Left lung (tissue), 10 donors: ENCODE results near the gene LYST. TPM values are rescaled to one million over a fixed set of nuclear protein-coding genes. Genes with fewer than 3 reads are reported as not detected.

Source experiments
- ATAC-seq: fragments of 200-7000 bp; cut with Tn5 transposase; one replicate; pipeline ENCODE4 v1.9.1; 2020; ENCODE audit warnings: moderate library complexity
- DNase-seq, 4 donors: peaks; one replicate each; pipeline ENCODE4 v3.0.0-alpha.2; 2013 to 2020
- H3K27ac ChIP-seq, 2 donors: fragments of 200-600 bp; sonication (generic) in 1 of 2; one replicate each; pipeline versions ENCODE4 v1.5.0 to v1.8.0; 2020 to 2021
- H3K27me3 ChIP-seq, 2 donors: fragments of 200-600 bp; sonication (generic) in 1 of 2; one replicate each; pipeline versions ENCODE4 v1.5.0 to v1.8.0; 2020 to 2021
- H3K36me3 ChIP-seq, 2 donors: fragments of 200-600 bp; sonication (generic) in 1 of 2; one replicate each; pipeline versions ENCODE4 v1.5.0 to v1.8.0; 2020 to 2021
- H3K4me1 ChIP-seq, 2 donors: fragments of 200-600 bp; one replicate each; pipeline ENCODE4 v1.8.0; 2021
- H3K4me3 ChIP-seq, 2 donors: fragments of 200-600 bp; sonication (generic) in 1 of 2; one replicate each; pipeline versions ENCODE4 v1.5.0 to v1.8.0; 2020 to 2021; ENCODE audit warnings: mild to moderate bottlenecking in 1 of 2
- H3K9me3 ChIP-seq, 2 donors: fragments of 200-600 bp; sonication (generic) in 1 of 2; one replicate each; pipeline versions ENCODE4 v1.5.0 to v1.8.0; 2020 to 2021
- intact Hi-C, 2 donors: fragments of 100-400 bp; cut with DNase I; formaldehyde crosslinking; loops; one replicate each; pipeline versions ENCODE4 v1.11.2 to v1.14.2; 2022
- polyA plus RNA-seq, 6 donors: library from polyadenylated mRNA; unstranded; fragments of 120-200 nt; gene quantifications; one replicate each; pipeline ENCODE4 v1.2.1, GENCODE V29; 2013; ENCODE audit not compliant: insufficient read length in 6 of 6
- total RNA-seq, 2 donors: library from RNA; stranded (reverse); fragmentation: NEBNext Ultra II Directional; extraction: Animal tissue kit (Norgen Biotek cat#: 25700); gene quantifications; one replicate each; pipeline ENCODE4 v1.2.1, GENCODE V29; 2021
- TF ChIP-seq, protein P1 (sequence below), 2 donors: fragments of 200-600 bp; sonication (generic) in 1 of 2; IDR thresholded peaks; one replicate each; pipeline versions ENCODE4 v1.5.0 to v1.8.0; 2021; ENCODE audit warnings: antibody characterized with exemption in 2 of 2
- donor health status: DM: no; HTN: yes; CAD: no.
- donor health status: DM: no; HTN: no; CAD: no.

The LYST gene
- total and polyA plus RNA-seq, 8 donors: 10.3 to 64.9 (median 13.0) TPM

DNA sequence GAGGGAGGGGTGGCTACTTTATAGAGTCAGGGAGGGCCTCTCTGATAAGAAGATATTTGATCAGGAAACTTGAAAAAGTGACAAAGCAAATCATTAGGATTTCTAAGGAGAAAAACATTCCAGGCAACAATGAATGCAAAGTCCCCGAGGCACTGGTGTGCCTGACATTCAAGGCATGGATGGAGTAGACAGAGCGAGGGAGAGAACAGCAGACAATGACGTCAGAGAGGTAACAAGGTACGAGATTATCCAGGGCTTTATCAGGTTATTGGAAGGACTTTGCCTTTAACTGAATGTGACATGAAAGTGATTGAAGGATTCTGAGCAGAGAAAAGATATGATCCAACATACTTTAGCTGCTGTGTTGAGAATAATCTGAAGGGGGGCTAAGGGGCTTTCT is 144.7 kb downstream of the LYST start:
- ATAC-seq: no peak
- TF ChIP-seq, protein P1, sequence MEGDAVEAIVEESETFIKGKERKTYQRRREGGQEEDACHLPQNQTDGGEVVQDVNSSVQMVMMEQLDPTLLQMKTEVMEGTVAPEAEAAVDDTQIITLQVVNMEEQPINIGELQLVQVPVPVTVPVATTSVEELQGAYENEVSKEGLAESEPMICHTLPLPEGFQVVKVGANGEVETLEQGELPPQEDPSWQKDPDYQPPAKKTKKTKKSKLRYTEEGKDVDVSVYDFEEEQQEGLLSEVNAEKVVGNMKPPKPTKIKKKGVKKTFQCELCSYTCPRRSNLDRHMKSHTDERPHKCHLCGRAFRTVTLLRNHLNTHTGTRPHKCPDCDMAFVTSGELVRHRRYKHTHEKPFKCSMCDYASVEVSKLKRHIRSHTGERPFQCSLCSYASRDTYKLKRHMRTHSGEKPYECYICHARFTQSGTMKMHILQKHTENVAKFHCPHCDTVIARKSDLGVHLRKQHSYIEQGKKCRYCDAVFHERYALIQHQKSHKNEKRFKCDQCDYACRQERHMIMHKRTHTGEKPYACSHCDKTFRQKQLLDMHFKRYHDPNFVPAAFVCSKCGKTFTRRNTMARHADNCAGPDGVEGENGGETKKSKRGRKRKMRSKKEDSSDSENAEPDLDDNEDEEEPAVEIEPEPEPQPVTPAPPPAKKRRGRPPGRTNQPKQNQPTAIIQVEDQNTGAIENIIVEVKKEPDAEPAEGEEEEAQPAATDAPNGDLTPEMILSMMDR (IDR thresholded peaks at IDR 0.05): no peak
- intact Hi-C loops: no loop called here
- no peaks in the 10 kb centered on the region for H3K27me3 ChIP-seq
- H3K27ac ChIP-seq: no peak overlapping the region
- H3K9me3 ChIP-seq: no peaks in the 10 kb centered on the region
- no peaks in the 10 kb centered on the region for H3K4me1 ChIP-seq
- no peak for DNase-seq
- no peak overlapping the region for H3K4me3 ChIP-seq
- peaks cover 0 to 95% of the 10 kb centered on the region in 2 donors for H3K36me3 ChIP-seq

DNA sequence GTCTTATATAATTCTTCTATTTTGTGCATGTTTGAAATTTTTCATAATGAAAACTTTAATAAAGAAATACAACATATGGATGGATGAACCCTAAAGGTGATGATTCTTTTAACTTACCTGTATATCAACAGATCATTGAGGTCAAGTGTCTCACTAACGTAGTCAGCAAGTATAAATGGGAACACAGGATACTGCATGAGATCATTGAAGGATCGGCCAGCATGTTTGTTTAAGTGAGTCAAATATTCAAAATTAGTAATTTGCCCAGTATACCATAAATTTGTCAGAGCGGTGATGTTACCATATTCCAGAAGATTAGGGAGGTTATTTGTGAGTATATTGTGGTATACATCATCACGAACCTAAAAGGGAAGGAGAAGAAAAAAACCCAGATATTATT is 146.2 kb downstream of the LYST start:
- Histone ChIP-seq H3K36me3 (peaks cover 0 to 98% of the 10 kb centered on the region in 2 donors), H3K9me3 (no peaks in the 10 kb centered on the region), H3K4me1 (no peaks in the 10 kb centered on the region), H3K4me3 (no peak overlapping the region), H3K27me3 (no peaks in the 10 kb centered on the region), H3K27ac (no peak overlapping the region)
- DNase-seq (no peak), ATAC-seq (no peak)
- TF ChIP-seq, protein P1 (IDR thresholded peaks at IDR 0.05): no peak
- intact Hi-C loops: no loop called here

DNA sequence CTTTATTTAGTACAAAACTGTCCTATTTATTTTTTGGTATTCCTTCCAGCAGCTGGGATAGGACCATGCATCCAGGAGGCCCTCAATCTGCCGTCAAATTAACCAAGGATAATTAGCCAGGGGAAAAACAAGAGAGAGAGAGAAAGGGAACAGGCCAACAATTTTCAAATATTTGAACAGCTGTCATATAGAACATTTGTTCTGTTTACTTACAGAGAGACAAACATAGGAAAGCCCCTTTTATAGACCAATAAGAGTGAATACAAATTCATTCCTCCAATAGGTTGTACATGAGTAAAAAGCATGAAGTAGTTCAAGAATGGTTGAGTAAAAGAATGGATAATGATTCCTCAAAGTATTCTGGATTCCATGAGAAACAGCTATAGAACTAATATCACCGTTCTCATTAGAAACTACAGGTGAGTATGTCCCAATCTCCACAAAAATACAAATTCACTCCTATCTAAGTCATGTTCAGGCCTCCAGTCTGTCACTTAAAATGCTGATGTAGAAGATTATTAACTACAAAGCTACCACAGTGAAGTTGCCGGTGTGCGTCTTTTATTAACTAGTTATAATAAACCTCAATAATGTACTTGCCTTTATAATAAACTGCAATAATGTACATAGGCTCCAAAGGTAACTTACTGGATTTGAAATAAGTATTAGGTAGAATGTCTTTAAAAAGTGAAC is 152.4 kb downstream of the LYST start:
- Histone ChIP-seq H3K9me3 (no peaks in the 10 kb centered on the region), H3K36me3 (peaks cover 3 to 96% of the 10 kb centered on the region in 2 donors), H3K27ac (no peak overlapping the region), H3K4me3 (no peak overlapping the region), H3K27me3 (no peaks in the 10 kb centered on the region), H3K4me1 (no peaks in the 10 kb centered on the region)
- intact Hi-C loops: no loop called here
- TF ChIP-seq, protein P1 (IDR thresholded peaks at IDR 0.05): no peak
- no peak for ATAC-seq
- DNase-seq: no peak

DNA sequence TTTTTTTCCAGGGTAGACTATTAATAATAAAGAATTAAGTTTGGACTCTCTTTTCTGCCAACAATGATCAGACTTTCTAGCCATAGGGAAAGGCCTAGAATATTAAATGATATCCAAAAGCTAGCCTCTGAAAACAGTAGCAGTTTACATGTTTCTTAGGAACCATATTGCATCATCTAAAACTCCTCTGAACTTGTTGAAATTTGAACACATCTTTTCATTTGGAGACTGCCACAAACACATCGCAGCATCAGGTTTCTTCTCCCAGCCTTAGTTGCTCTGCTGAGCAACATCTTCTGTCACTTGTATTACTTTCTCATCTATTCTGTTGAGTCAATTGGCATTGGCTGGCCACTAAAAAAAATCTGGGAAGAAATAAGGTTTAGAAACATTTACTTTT is 153.9 kb downstream of the LYST start:
- H3K36me3 ChIP-seq: peaks cover 3 to 96% of the 10 kb centered on the region in 2 donors
- TF ChIP-seq, protein P1 (IDR thresholded peaks at IDR 0.05): no peak
- no peak overlapping the region for H3K4me3 ChIP-seq
- H3K27ac ChIP-seq: no peak overlapping the region
- no peak for ATAC-seq
- H3K4me1 ChIP-seq: no peaks in the 10 kb centered on the region
- no peaks in the 10 kb centered on the region for H3K27me3 ChIP-seq
- intact Hi-C loops: no loop called here
- DNase-seq: no peak
- no peaks in the 10 kb centered on the region for H3K9me3 ChIP-seq

DNA sequence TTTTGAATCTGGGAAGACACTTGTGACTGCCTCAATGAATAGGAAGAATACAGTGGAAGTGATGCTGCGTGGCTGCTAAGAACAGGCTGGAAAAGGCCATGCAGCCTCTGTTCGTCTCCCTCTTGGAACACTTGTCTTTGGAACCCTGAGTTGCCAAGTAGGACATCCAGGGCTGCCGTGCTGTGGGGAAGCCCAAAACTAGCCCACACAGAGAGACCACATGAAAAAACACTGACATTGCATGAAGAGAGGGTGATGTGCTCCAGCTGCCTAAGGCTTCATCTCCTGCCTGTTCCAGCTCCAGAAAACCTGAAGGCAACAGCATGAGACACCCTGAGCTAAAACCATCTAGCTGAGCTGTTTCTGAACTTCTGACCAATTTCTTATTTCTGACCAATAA is 156.0 kb downstream of the LYST start:
- TF ChIP-seq, protein P1 (IDR thresholded peaks at IDR 0.05): no peak
- no peak for ATAC-seq
- Histone ChIP-seq H3K4me3 (no peak overlapping the region), H3K9me3 (no peaks in the 10 kb centered on the region), H3K27ac (no peak overlapping the region), H3K27me3 (no peaks in the 10 kb centered on the region), H3K36me3 (peaks cover 3 to 96% of the 10 kb centered on the region in 2 donors), H3K4me1 (no peaks in the 10 kb centered on the region)
- peak in 2 of 4 donors; percentile 51 to 83 for DNase-seq
- intact Hi-C loops: no loop called here
